HG03064 (cell line): ENCODE data around the gene NDRG3.

Experiments
- ATAC-seq: cut with Tn5 transposase; IDR thresholded peaks from one replicate; pipeline ENCODE4 v1.9.1; 2021; ENCODE audit warnings: low read depth; ENCODE audit not compliant: unreplicated experiment

Gene NDRG3

GRCh38 chr20:36768768-36769430 lies 23.0 kb upstream of the NDRG3 start:
- no peak for ATAC-seq

- no peak for ATAC-seq
Measured at GRCh38 chr20:36761125-36761524, 15.2 kb upstream of the NDRG3 start.

GRCh38 chr20:36760647-36761046 lies 14.8 kb upstream of the NDRG3 start:
- no peak for ATAC-seq

GRCh38 chr20:36758276-36758675 lies 12.4 kb upstream of the NDRG3 start:
- ATAC-seq: no peak

GRCh38 chr20:36756496-36756895 lies 10.6 kb upstream of the NDRG3 start:
- ATAC-seq: no peak

GRCh38 chr20:36754656-36755222 lies 8.8 kb upstream of the NDRG3 start:
- no peak for ATAC-seq

GRCh38 chr20:36752582-36752981 lies 6.7 kb upstream of the NDRG3 start:
- no peak for ATAC-seq

- ATAC-seq: peak; percentile 44
Measured at GRCh38 chr20:36745234-36745926, 510 bp downstream of the NDRG3 start.

GRCh38 chr20:36744764-36745191 lies 1.1 kb downstream of the NDRG3 start:
- ATAC-seq: no peak

GRCh38 chr20:36744243-36744642 lies 1.6 kb downstream of the NDRG3 start:
- no peak for ATAC-seq

GRCh38 chr20:36742558-36742957 lies 3.3 kb downstream of the NDRG3 start:
- no peak for ATAC-seq

GRCh38 chr20:36741072-36741471 lies 4.8 kb downstream of the NDRG3 start:
- no peak for ATAC-seq

- no peak for ATAC-seq
Measured at GRCh38 chr20:36737183-36737499, 8.7 kb downstream of the NDRG3 start.

- no peak for ATAC-seq
Measured at GRCh38 chr20:36736451-36737182, 9.3 kb downstream of the NDRG3 start.

- ATAC-seq: no peak
Measured at GRCh38 chr20:36732456-36732855, 13.4 kb downstream of the NDRG3 start.

GRCh38 chr20:36728986-36729385 lies 16.9 kb downstream of the NDRG3 start:
- ATAC-seq: no peak

- ATAC-seq: no peak
Measured at GRCh38 chr20:36726168-36726567, 19.7 kb downstream of the NDRG3 start.

- no peak for ATAC-seq
Measured at GRCh38 chr20:36720510-36720909, 25.4 kb downstream of the NDRG3 start.

- ATAC-seq: no peak
Measured at GRCh38 chr20:36717657-36718056, 28.2 kb downstream of the NDRG3 start.

- no peak for ATAC-seq
Measured at GRCh38 chr20:36717021-36717420, 28.9 kb downstream of the NDRG3 start.

GRCh38 chr20:36712775-36713174 lies 33.1 kb downstream of the NDRG3 start:
- no peak for ATAC-seq
